GM18907 (cell line): ENCODE results near the gene TTC24.
"Not testable (repeated sequence)": the region's sequence is repeated elsewhere in the genome, so short reads cannot be mapped to it uniquely, and the experiment has no call there.

Experiments
- ATAC-seq: cut with Tn5 transposase; IDR thresholded peaks from one replicate; pipeline ENCODE4 v1.9.1; 2021; ENCODE audit warnings: mild to moderate bottlenecking, moderate library complexity; ENCODE audit not compliant: unreplicated experiment

Gene TTC24

DNA sequence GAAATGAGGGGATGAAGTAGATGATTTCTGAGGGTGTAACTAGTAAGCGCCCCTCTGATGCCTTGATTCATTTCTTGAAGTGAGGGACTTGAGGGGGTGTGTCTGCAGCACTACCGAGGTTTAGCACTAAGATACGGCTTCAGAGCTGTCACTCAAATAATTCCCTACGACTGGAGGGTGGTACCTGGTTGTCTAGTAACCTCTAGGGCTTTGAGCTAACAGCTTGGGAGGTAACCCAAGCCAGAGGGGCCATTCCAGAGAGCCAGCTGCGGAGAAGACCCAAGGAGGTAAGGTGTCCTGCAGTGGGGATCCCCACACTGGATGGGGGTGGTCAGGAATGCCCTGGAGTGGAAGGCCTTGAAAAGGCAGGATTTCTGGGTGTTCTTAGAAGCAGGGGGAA lies at the start of gene TTC24:
TTC24 (plus strand) TSS at position 252 of the 400 bp plus-strand sequence. CDS start 1,642 bp downstream, outside the sequence.
- ATAC-seq = no peak

DNA sequence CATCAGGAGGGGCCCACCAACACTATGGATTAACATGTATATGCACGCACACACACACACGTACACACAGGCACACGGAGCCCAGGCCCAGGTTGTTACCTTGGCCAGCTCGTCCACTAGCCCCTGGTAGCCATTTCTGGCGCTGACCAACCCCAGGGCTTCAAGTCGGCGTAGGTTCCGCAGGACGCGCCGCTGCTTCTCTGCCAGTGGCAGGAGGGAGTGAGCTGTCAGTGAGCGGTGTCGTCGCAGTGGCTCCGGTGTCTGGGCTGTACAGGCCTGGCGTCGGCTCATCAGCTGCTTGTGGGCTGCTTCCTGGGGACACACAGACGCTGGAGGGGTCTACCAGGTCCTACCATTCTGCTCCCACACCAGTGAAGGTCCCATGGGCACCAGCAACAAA lies 49.5 kb upstream of the TTC24 start:
- ATAC-seq = no peak

DNA sequence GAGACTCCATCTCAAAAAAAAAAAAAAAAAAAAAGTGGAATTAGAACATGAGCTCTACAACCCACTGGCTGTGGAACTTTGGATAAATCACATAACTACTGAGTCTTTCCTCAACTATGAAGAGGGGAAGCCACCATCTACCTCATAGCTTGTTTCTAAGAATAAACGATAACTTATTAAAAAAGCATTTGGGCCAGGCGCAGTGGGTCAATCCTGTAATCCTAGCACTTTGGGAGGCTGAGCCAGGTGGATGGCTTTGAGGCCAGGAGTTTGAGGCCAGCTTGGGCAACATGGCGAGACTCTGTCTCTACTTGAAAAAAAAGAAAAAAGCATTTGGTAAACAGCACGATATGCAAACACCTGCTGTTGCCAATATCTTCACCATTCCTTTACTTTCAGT lies 47.1 kb upstream of the TTC24 start:
- ATAC-seq = no peak

DNA sequence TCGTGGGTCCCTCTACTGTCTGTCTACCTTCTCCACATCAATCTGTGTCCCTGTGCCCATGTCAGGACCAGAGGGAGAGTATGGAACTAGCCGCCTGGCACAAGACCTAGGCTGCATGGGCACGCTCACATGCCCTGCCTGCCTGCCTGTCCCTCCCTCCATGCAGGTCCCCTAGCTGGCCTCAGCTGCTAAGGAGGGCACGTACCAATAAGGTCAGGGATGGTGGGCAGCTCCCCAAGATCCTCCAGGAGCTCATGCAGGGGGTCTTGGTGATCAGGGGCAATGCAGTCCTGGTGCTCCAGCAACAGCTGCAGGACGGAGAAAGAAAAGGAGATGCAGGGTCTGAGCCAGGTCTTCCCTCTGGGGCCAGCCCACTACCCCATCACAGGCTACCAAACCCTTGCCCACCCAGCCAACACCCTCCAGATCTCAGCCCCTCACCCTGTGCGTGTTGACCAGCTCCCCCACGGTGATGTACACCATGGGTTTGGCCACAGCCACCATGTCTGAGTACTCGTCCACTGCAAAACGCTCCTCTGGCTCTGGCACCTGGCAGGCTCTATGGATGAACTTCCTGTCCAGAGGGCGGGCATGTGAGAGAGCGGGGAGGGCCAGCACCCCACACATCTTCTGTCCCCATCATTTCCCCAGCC lies 45.8 kb upstream of the TTC24 start:
- no peak for ATAC-seq

DNA sequence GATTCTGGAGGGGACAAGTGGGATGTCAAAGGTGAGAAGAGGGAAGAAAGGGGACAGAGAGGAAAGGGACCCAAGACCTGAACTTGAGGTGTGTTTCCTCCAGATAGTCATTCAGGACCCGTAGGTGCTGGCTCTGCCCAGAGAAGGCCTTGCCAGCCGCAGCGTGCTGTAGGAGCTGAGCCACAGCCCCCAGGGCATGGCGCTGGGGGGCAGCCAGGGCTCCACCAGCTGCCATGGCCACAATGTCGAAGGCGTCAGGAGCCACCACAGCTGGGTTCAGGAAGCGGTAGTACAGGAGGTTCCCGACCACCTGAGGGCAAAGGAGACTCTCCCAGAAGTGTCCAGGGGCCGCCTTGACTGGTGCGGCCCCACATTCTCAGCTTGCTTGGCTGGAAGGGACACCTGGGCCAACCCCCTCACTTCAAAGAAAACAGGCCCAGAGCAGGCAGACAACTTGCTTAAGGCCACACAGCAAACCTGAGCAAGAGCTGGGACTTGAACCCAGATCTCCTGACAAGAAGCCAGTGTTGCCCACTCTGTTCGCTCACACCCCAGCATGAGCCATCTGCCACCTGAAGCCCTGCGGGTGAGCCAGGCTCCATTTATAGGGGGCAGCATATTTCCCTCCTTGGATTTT lies 45.0 kb upstream of the TTC24 start:
- no peak for ATAC-seq

DNA sequence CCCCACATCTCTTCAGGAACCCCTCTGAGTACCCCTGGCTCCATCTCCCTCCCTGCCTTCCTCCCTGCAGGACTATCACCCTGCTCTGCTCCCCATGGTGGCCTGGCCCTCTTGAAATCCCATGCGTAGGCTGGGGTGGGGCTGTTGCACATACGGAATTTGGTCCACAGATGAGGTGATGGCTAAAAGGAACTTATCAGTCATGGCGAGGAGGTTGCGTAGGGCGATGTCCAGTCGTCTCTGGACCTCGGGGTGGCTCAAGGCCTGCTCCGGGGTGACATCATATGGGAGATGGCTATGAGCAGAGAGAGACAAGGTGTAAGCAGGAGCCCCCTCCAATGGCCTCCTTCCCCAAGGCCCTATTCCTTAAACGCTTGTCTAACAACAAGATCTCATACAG lies 42.5 kb upstream of the TTC24 start:
- no peak for ATAC-seq

DNA sequence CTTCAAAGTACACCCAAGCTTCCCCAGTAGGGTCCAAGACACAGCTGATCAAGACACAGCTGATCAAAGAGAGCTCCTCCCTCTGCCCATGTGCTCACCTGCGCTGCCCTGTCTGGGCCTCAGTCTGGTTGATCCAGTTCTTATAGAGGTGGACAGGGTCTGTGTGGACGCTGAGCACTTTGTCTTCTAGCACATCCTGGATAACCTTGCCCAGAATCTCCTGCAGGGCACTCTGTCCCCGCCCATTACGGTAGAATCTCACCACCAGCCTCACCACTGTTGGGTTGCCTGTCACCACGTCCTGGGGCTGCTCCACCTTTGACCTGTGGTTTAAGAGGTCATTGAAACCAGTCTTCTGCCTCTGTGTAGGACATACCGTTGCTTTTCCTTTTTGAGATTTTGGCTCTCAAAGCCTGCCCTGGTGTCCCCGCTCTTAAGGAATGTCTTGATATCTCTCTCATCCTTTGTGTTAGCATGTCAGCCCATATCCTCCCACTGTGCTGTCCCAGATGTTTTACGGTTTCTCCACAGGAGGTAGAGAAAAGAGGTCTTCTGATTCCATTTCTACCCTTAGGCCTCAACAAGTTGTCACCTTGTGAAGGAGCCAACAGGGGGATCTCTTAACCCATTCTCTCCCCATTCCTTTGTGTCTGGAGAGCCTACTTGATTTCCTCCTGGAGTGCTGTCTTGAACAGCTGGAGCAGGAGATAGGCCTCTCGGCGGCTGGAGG lies 40.6 kb upstream of the TTC24 start:
- no peak for ATAC-seq

DNA sequence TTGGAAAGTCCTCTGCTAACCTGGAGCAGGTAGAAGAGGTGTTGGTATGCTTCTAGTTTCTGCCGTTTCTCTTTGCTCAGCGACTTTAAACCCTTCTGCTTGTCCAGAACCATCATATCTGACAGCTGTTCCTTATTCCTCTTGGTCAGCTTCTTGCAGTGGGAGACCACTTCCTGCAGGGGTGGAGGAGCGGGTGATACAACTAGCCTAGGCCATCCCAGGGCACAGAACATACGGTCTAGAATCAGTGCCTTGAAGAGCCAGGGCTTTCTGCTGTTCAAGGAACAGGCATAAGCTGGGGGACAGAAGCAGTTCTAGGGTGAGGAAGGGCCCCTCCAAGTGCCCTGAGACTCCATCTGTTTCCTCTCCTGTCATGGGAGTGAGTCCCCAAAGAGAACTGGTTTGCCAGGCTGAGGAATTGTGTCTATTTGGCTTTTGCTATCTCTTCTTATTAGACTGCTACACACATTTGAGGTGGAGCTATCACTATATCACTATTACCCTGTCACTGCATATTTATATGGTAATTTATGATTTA lies 39.6 kb upstream of the TTC24 start:
- no peak for ATAC-seq

DNA sequence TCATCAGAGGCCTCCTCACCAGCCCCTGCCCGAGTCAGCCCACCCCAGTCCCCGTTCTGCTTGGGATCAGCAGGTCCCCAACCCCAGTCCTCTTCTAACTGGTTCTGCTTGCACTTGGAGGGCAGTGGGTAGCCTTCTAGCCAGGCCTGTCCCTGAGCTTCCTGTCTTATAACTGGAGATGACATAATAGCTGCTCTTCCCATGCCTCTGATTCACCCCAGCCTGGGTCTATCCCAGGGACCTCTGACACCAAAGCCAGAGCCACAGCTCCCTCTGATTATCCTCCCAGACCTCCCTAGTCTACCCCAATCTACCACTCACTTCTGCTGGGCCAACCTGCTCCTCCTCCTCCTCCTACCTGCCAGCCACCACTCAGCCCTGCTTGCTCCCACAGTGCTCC lies 38.6 kb upstream of the TTC24 start:
- no peak for ATAC-seq

DNA sequence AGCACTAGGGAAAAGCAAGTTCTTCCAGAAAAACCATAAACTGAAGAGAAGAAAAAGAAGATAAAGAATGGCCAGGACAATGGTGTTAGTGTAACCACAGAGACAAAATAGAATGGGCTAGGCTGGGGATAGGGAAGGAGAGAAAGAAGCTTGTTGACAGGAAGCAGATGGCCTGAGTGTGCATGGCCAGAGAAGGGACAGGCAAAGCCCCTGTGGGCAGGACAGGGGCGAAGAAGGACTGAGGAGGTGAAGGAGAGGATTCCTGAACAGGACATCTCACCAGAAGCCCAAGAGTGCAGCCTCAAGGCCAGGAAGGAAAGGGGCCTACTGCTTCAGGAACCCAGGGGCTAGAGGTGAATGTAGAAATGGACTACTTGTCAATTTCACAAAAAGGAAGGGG lies 36.5 kb upstream of the TTC24 start:
- ATAC-seq = no peak

DNA sequence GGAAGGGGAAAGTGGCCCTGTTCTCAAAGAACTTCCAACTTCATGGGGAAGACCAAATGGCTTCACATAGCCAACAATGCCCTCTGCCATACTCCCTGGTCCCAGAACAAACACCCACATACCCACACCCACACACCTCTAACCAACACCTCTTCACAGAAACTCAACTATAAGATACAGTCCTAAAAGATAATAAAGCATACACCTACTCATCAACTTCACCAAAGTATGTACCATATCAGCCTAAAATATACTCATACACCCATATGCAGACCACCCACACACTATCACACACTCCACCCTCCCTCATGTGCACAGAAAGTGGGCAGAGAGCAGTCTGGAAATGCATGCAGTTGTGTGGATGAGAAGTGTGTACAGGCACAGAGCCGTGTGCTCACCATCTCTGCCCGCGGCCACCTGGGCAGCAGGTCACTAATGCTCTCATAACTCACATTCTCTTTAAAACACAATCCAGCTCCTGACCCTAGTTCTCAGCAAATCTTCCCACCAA lies 34.9 kb upstream of the TTC24 start:
- ATAC-seq = no peak

DNA sequence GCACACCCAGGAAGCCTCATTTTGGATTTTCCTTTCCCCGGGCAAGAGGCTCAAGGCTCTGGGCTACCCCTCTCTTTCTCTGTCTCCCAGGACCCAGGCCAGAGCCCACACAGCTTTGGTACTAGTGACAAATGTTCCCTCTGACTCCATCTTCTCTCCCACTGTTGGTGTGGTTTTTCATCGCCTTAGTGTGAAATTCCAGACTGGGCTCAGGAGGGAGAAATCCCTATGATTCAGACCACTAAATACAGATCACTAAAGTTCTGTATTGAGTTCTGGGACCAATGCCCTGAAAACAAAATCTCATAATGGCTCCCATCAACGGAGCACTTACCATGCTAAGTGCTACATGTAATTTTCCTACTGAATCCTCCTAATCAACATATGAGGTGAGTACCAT lies 33.3 kb upstream of the TTC24 start:
- no peak for ATAC-seq

DNA sequence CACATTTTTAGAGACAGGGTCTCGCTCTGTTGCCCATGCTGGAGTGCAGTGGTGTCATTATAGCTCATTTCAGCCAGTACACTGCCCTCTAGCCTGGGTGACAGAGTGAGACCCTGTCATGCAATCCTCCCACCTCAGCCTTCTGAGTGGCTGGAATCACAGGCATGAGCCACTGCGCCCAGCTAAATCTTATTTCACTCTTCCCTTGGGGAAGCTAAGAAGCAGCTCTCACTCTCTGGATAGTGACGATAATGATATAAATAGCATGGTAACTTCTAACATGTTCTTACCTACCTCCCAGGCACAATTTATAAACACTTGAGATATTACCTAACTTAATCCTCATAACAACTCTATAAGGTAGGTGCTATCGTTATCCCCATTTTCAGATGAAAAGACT lies 32.1 kb upstream of the TTC24 start:
- ATAC-seq = no peak

DNA sequence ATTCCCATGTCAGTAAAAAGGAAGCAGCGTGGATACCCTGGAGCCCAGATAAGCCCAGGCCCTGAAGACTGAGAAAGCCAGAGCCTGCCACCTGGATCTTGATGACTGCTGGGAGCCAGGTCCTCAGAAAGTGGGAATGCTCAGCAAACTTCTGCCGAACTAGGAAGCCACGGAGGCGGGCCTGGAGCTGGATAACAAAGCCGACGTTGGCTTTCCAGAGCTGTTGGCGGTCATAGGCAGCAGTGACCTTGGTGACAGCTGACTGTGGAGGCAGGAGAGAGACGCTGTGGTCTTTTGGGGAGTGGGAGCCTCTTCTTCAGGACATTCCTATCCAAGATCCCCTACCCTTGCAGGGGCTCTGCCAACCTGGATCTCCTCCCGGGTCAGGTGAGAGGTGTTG lies 31.5 kb upstream of the TTC24 start:
- no peak for ATAC-seq

DNA sequence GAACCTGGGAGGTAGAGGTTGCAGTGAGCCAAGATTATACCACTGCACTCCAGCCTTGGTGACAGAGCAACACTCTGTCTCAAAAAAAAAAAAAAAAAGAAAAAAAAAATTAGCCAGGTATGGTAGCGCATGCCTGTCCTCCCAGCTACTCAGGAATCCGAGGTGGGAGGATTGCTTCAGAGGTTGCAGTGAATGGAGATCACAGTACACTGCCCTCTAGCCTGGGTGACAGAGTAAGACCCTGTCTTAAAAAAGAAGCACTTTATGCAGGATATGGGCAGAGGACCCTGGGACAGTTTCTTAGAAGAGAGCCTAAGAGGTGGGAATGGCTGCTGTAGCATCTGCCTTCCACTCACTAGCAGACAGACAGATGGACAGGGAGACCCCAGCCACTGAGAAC lies 30.1 kb upstream of the TTC24 start:
- no peak for ATAC-seq

DNA sequence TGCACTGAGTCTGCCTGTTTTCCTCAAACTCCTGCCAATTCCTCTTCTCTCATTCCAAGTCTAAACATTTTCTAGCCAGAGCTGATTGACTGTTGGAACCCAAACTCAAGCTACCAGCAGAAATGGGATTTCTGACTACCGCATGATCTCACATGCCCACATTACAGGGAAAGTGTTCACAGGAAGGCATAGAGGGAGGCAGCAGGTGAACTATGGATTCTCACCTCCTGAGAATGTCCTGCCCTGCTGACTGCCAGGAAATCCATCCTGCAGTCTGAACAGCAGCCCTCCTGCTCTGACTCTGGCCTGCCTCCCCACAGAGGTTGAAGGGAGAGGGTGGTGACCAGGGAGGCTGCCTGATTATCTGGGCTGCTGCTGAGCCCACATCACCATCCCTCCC lies 29.7 kb upstream of the TTC24 start:
- no peak for ATAC-seq

DNA sequence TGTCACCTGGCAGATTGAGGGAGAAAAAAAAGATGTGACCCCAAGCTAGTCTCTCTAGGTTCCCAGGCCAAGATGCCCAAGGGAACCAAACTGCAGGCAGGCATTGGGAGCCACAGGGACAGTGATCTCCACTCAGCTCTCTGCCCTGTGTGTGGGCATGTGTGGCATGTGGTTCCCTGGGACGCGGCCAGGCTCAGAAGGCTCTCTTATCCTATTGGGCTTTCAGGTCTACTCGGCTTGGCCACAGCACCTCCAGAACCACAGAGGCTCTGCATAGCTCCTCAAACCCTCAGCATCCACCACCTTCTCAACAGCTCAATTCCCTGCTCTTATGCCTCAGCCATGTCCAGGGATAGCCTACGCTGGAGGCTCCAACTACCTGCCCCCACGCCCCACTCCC lies 29.2 kb upstream of the TTC24 start:
- no peak for ATAC-seq

DNA sequence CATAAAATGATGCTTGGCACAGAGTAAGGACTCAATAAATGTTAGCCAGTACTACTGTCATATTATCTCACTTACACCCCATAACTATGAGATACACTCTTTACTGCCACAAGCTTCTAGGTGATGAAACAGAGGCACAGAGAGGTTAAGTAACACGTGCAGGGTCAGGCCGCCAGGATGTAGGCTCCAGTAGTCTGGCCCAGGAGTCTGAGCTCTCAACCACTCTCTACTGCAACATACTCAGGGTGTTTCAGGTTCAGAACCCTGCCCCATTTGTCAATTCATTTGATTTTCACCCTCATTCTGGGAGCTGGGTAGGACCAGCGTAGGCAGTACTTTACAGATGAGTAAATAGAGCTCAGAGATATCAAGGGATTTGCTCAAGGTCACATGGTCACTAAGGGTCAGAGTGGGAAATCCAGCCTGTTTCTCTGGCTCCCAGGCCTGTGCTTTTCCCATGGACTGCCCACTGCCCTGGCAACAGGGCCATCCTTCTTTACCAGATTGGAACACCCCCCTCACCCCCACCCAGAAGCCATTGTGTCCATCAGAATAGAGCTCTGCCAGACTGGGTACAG lies 28.4 kb upstream of the TTC24 start:
- no peak for ATAC-seq

DNA sequence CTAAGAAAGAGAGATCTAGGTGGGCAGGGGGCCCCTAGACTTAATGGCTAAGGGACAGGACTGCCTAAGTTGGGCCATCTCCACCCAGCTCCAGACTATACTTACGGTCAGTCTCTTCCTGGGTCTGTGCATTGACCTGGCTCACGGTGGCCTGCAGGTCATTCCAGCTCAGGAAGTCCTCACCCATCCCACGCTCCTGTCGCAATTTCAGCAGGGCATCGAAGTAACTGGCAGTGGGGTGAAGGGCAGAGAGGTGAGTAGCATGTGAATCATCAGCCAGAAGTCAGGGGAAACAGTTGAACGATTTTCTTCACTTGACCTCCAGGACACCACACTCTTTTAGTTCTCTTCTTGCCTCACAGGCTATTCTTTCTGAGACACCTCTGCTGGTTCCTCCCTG lies 27.7 kb upstream of the TTC24 start:
- no peak for ATAC-seq

DNA sequence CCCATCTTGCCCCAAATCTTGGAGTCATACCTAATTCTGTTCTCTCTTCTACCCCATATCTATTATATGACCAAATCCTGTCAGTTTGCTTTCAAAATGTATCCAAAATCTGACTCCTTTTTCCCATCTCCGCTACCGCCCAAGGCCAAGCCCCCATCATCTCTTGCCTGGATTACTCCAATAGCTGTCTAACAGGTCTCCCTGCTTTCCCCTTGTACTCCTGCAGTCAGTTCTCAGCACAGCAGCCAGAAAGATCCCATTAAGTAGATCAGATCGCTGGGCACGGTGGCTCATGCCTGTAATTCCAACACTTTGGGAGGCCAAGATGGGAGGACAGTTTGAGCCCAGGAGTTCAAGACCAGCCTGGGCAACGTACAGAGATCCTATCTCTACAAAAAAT lies 27.0 kb upstream of the TTC24 start:
- ATAC-seq = no peak

DNA sequence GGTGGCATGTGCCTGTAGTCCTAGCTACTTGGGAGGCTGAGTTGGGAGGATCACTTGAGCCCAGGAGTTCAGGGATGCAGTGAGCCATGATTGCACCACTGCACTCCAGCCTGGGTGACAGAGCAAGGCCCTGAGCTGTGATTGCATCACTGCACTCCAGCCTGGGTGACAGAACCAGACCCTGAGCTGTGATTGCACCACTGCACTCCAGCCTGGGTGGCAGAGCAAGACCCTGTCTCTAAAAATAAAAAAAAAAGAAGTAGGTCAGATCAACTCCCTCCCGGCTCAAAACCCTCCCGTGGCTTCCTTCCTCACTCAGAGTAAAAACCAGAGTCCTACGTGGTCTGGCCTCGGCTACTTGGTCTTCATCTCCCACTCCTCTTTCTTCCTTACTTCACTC lies 26.6 kb upstream of the TTC24 start:
- ATAC-seq = not testable (repeated sequence)
